ENCODE data around the gene RSAD1.
"Not testable (repeated sequence)": the region's sequence is repeated elsewhere in the genome, so short reads cannot be mapped to it uniquely, and the experiment has no call there.

Gene RSAD1

DNA sequence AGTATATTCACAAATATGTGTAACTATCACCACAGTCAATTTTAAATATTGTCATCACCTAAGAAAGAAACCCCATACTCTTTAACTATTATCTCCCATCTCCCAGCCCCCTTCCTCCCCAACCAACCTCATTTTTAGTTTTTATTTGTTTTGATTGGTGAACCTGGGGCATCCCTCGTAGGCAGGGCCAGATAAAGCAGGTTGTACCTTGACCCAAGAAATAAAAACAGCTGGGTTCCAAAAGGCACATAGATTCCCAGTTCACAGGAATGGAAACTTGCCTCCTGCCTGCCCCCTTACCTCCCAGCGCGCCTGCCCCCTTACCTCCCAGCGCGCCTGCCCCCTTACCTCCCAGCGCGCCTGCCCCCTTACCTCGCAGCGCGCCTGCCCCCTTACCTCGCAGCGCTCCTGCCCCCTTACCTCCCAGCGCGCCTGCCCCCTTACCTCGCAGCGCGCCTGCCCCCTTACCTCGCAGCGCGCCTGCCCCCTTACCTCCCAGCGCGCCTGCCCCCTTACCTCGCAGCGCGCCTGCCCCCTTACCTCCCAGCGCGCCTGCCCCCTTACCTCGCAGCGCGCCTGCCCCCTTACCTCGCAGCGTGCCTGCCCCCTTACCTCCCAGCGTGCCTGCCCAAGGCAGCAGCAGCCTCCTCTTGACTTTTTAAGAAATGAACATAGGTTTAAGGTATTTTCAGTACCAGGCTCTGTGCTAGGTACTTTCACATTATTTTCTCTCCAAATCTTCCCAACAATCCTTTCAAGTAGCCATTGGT, 2.7 kb upstream of the RSAD1 start:
- H3K4me1 ChIP-seq (ENCODE audit: control insufficient read depth, low read depth, low read length); H3K4me3 ChIP-seq (ENCODE audit: low read length); H3K27ac ChIP-seq (ENCODE audit: low read length); H3K36me3 ChIP-seq (ENCODE audit: control insufficient read depth, low read depth, low read length); H3K9ac ChIP-seq (ENCODE audit: low read length); H3K9me3 ChIP-seq (ENCODE audit: control insufficient read depth, low read depth, low read length): not testable (repeated sequence)
- peaks cover 30% of the 10 kb centered on the region for H3K27me3 ChIP-seq (ENCODE audit: control insufficient read depth, insufficient read depth, low read length)

DNA sequence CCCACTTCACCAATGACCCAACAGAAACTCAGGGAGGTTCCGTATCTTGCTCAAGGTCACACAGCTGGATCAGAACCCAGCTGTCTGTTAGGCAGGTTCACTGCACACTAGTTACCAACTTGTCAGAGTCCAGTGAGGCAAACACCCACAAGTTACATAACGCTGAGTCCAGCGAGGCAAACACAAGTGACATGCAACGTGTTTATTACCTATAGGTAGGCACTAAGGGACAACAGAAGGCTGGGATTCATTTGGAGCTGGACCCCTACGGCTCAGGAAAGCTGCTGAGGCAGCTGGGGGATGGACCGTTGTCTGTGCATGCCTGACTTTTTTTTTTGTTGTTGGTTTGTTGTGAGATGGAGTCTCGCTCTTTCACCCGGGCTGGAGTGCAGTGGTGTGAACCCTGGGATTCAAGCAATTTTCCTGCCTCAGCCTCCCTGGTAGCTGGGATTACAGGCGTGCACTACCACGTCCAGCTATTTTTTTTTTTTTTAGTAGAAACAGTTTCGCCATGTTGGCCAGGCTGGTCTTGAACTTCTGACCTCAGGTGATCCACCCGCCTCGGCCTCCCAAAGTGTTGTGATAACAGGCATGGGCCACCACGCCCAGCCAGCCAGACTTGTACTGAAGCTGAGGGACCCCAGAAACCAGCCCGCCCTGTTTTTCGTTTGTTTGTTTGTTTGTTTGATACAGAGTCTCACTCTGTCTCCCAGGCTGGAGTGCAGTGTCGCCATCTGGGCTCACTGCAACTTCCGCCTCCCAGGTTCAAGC, 1.9 kb upstream of the RSAD1 start:
- Histone ChIP-seq H3K4me1 (ENCODE audit: control insufficient read depth, low read depth, low read length) (no peaks in the 10 kb centered on the region), H3K4me3 (ENCODE audit: low read length) (no peak overlapping the region), H3K9me3 (ENCODE audit: control insufficient read depth, low read depth, low read length) (no peaks in the 10 kb centered on the region), H3K9ac (ENCODE audit: low read length) (no peak overlapping the region), H3K27ac (ENCODE audit: low read length) (no peak overlapping the region), H3K27me3 (ENCODE audit: control insufficient read depth, insufficient read depth, low read length) (peaks cover 30% of the 10 kb centered on the region), H3K36me3 (ENCODE audit: control insufficient read depth, low read depth, low read length) (peaks cover 6% of the 10 kb centered on the region)

DNA sequence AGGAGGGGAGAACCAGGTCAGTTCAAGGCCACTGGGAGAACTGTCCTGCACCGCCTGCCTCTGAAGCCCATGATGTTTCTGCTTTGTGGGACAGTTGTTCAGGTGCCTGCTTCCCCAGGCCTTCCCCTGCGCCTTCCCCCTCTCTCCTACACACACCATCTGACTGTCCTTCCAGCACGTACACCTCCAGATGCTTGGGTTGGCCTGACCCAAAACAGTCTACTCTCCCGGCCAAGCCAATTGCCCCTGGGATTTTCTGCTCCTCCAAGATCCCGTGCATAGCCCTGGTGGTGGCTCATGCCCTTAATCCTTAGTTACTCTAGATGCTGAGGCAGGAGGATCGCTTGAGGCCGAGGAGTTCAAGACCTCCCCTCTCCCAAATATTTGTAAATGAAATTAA, 684 bp upstream of the RSAD1 start:
- H3K9me3 ChIP-seq (ENCODE audit: control insufficient read depth, low read depth, low read length), result no peaks in the 10 kb centered on the region
- H3K27me3 ChIP-seq (ENCODE audit: control insufficient read depth, insufficient read depth, low read length), result peaks cover 30% of the 10 kb centered on the region
- peaks cover 6% of the 10 kb centered on the region for H3K36me3 ChIP-seq (ENCODE audit: control insufficient read depth, low read depth, low read length)
- no peaks in the 10 kb centered on the region for H3K4me1 ChIP-seq (ENCODE audit: control insufficient read depth, low read depth, low read length)
- H3K27ac ChIP-seq (ENCODE audit: low read length), result no peak overlapping the region
- peak overlapping the region; percentile 88 for H3K4me3 ChIP-seq (ENCODE audit: low read length)
- peak overlapping the region; percentile 80 for H3K9ac ChIP-seq (ENCODE audit: low read length)

DNA sequence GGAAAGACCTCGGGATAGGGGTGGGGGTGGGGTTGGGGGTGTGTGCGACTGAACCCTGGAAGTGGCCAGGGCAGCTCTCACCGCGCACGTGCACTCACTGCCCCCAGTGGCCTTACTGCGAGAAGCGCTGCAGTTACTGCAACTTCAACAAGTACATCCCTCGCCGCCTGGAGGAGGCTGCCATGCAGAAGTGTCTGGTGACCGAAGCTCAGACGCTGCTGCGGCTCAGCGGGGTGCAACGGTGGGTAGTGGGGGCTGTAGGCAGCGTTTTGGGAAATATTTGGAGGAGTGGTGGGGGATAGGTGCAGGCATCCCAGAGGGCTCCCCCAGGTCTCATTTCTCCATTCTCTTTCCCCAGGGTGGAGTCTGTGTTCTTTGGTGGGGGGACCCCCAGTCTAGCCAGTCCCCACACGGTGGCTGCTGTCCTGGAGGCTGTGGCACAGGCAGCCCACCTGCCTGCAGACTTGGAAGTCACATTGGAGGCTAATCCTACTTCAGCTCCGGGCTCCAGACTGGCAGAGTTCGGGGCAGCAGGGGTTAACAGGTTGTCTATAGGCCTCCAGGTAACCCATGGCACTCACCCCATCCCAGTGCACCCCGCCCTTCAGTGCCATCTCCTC, 972 bp downstream of the RSAD1 start:
- Histone ChIP-seq H3K9me3 (ENCODE audit: control insufficient read depth, low read depth, low read length) (no peaks in the 10 kb centered on the region), H3K4me3 (ENCODE audit: low read length) (peak overlapping the region; percentile 88), H3K9ac (ENCODE audit: low read length) (peak overlapping the region; percentile 80), H3K27ac (ENCODE audit: low read length) (no peak overlapping the region), H3K36me3 (ENCODE audit: control insufficient read depth, low read depth, low read length) (peaks cover 17% of the 10 kb centered on the region), H3K4me1 (ENCODE audit: control insufficient read depth, low read depth, low read length) (no peaks in the 10 kb centered on the region), H3K27me3 (ENCODE audit: control insufficient read depth, insufficient read depth, low read length) (peaks cover 30% of the 10 kb centered on the region)

DNA sequence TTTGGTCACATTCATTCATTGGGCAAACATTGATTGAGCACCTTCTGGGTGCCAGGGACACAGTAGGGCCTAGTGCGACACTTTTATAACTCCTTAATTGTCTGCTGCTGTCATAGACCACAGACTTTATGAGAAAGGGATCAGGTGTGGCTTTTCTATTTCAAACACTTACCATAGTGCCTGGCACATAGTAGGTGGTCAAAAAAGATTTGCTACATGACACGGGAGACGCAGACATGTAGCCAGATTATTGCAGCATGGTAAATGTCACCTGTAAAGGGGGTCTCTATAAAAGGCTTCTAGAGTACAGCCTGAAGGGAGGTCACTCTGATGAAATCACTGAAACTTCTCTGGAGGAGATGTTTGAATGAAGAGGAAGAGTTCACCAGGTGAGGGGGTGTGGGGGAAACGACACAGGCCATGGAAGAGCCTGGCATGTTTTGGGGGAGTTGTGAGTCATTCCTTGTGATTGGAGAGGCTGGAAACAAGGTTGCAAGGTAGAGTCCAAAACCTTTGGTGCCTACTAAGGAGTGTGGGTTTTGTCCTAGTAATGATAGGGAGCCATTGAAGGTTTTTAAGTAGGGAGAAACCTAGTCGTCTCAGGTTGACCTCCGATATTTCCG, 1.6 kb downstream of the RSAD1 start:
- Histone ChIP-seq H3K36me3 (ENCODE audit: control insufficient read depth, low read depth, low read length) (peaks cover 23% of the 10 kb centered on the region), H3K9me3 (ENCODE audit: control insufficient read depth, low read depth, low read length) (no peaks in the 10 kb centered on the region), H3K4me1 (ENCODE audit: control insufficient read depth, low read depth, low read length) (no peaks in the 10 kb centered on the region), H3K27ac (ENCODE audit: low read length) (no peak overlapping the region), H3K27me3 (ENCODE audit: control insufficient read depth, insufficient read depth, low read length) (peaks cover 26% of the 10 kb centered on the region), H3K9ac (ENCODE audit: low read length) (no peak overlapping the region), H3K4me3 (ENCODE audit: low read length) (peak overlapping the region; percentile 4)

DNA sequence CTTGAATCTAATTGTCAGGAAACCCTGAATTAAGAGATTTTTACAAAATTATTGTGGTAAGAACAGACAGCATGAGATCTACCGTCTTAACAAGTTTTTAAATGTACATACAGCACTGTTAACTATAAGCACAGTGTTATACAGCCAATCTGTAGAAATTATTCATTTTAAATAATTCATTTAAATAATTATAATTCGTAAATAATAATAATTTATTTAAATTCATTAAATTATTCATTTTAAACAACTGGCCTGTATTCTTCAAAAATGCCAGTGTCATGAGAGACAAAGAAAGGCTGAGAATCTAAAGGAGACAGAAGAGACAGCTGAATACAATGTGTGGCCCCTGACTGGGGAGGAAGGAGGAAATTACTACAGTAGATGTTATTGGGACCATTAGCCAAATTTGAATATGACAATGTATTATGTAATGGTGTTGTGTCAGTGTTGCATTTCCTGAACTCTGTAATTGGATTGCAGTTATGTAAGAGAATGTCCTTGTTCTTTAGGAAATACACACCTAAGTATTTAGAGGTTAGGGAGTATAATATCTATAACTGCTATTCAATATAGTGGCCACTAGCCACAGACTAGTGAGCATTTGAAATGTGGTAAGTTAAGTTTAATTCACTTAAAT, 2.3 kb downstream of the RSAD1 start:
- H3K9ac ChIP-seq (ENCODE audit: low read length), result no peak overlapping the region
- peaks cover 24% of the 10 kb centered on the region for H3K36me3 ChIP-seq (ENCODE audit: control insufficient read depth, low read depth, low read length)
- peaks cover 20% of the 10 kb centered on the region for H3K27me3 ChIP-seq (ENCODE audit: control insufficient read depth, insufficient read depth, low read length)
- H3K9me3 ChIP-seq (ENCODE audit: control insufficient read depth, low read depth, low read length), result no peaks in the 10 kb centered on the region
- H3K4me3 ChIP-seq (ENCODE audit: low read length), result no peak overlapping the region
- H3K4me1 ChIP-seq (ENCODE audit: control insufficient read depth, low read depth, low read length), result no peaks in the 10 kb centered on the region
- H3K27ac ChIP-seq (ENCODE audit: low read length), result no peak overlapping the region

DNA sequence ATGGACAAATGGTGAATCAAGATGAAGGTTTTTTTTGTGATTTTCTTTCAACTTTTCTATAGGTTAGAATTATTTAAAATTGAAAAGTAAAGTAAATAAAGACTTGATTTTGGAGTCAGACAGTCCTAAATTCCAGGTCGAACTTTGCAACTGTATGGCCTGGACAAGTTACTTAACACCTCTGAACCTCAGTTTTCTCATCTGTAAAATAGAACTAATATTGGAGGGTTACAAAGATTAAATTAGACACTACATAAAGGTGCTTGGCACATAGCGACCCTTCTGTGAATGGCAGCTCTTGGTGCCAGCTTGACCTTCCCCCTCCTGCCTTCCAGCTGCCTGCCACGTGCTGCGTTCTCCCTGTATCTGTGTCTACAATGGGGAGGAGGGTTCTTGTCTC, 3.0 kb downstream of the RSAD1 start:
- no peaks in the 10 kb centered on the region for H3K4me1 ChIP-seq (ENCODE audit: control insufficient read depth, low read depth, low read length)
- no peak overlapping the region for H3K4me3 ChIP-seq (ENCODE audit: low read length)
- H3K9me3 ChIP-seq (ENCODE audit: control insufficient read depth, low read depth, low read length), result no peaks in the 10 kb centered on the region
- no peak overlapping the region for H3K27ac ChIP-seq (ENCODE audit: low read length)
- H3K36me3 ChIP-seq (ENCODE audit: control insufficient read depth, low read depth, low read length), result peaks cover 24% of the 10 kb centered on the region
- peaks cover 16% of the 10 kb centered on the region for H3K27me3 ChIP-seq (ENCODE audit: control insufficient read depth, insufficient read depth, low read length)
- H3K9ac ChIP-seq (ENCODE audit: low read length), result no peak overlapping the region

DNA sequence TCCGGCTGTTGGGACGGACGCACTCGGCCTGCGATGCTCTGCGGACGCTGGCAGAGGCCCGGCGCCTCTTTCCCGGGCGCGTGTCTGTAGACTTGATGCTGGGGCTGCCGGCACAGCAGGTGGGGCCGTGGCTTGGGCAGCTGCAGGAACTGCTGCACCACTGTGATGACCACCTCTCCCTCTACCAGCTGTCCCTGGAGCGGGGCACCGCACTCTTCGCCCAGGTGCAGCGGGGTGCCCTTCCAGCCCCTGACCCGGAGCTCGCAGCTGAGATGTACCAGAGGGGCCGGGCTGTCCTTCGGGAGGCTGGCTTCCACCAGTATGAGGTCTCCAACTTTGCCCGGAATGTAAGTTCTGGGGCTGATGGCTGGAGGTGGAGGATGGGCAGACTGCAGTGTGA, 3.5 kb downstream of the RSAD1 start:
- Histone ChIP-seq H3K4me1 (ENCODE audit: control insufficient read depth, low read depth, low read length) (no peaks in the 10 kb centered on the region), H3K27ac (ENCODE audit: low read length) (no peak overlapping the region), H3K36me3 (ENCODE audit: control insufficient read depth, low read depth, low read length) (peaks cover 24% of the 10 kb centered on the region), H3K9me3 (ENCODE audit: control insufficient read depth, low read depth, low read length) (no peaks in the 10 kb centered on the region), H3K27me3 (ENCODE audit: control insufficient read depth, insufficient read depth, low read length) (peaks cover 12% of the 10 kb centered on the region), H3K4me3 (ENCODE audit: low read length) (no peak overlapping the region), H3K9ac (ENCODE audit: low read length) (no peak overlapping the region)

DNA sequence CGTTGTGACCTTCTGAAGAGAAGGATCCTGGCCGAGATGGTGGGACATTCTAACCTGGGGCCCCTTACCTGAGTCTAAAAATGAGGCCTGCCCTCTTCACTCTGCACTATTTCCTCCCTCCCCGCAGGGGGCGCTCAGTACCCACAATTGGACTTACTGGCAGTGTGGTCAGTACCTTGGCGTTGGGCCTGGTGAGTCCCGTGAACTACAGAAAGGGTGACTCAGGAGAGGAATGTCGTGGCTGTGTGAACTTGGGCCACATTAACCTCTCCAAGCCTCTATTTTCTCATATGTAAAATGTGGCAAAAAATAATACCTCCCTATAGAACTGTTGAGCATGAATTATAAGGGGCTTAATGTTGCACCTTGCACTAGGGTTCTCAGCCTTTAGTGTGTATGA, 3.9 kb downstream of the RSAD1 start:
- Histone ChIP-seq H3K9ac (ENCODE audit: low read length) (no peak overlapping the region), H3K27ac (ENCODE audit: low read length) (no peak overlapping the region), H3K4me3 (ENCODE audit: low read length) (no peak overlapping the region), H3K9me3 (ENCODE audit: control insufficient read depth, low read depth, low read length) (no peaks in the 10 kb centered on the region), H3K4me1 (ENCODE audit: control insufficient read depth, low read depth, low read length) (no peaks in the 10 kb centered on the region), H3K27me3 (ENCODE audit: control insufficient read depth, insufficient read depth, low read length) (peaks cover 9% of the 10 kb centered on the region), H3K36me3 (ENCODE audit: control insufficient read depth, low read depth, low read length) (peaks cover 24% of the 10 kb centered on the region)

DNA sequence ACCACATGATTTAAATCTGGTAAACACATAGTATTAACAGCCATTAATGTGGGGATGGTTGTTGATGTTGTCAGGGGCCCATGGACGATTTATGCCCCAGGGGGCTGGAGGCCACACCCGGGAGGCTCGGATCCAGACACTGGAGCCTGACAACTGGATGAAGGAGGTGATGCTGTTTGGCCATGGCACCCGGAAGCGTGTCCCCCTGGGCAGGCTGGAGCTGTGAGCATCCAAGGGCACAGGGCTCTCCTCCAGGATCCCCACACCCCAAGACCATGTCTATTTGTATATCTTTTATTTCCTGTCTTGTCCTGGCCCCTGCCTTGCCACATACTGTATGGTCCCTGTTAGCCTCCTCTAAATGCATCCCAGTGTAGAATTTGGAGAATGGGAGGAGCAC, 4.6 kb downstream of the RSAD1 start:
- Histone ChIP-seq H3K27me3 (ENCODE audit: control insufficient read depth, insufficient read depth, low read length) (peaks cover 1% of the 10 kb centered on the region), H3K9me3 (ENCODE audit: control insufficient read depth, low read depth, low read length) (no peaks in the 10 kb centered on the region), H3K4me3 (ENCODE audit: low read length) (no peak overlapping the region), H3K4me1 (ENCODE audit: control insufficient read depth, low read depth, low read length) (no peaks in the 10 kb centered on the region), H3K27ac (ENCODE audit: low read length) (no peak overlapping the region), H3K9ac (ENCODE audit: low read length) (no peak overlapping the region), H3K36me3 (ENCODE audit: control insufficient read depth, low read depth, low read length) (peaks cover 24% of the 10 kb centered on the region)

Data from iPS-18a (cell line).